ENCODE measurements around the gene PPAT. TPM values are rescaled to one million over a fixed set of nuclear protein-coding genes. Genes with fewer than 3 reads are reported as not detected.

The PPAT gene
- total and polyA plus RNA-seq, 2 experiments from 2014 or later, result 63.0 to 96.8 TPM

- Mint-ChIP-seq H3K4me1 (peaks cover 29% of the 10 kb centered on the region), H3K9me3 (peaks cover 3% of the 10 kb centered on the region; the same call in 1 of the 3 replicates), H3K27me3 (ENCODE audit: insufficient read depth, low read depth, poor library complexity) (peaks cover 21% of the 10 kb centered on the region), H3K27ac (peak overlapping the region; percentile 98), H3K36me3 (ENCODE audit: low read depth) (peaks cover 37% of the 10 kb centered on the region), H3K4me3 (peak overlapping the region; percentile 99)
- Histone ChIP-seq H3F3A (replicated peaks; ENCODE audit: low read depth) (no peaks in the 10 kb centered on the region), H3K27ac (ENCODE audit: low read depth) (peak overlapping the region; percentile 93), H3K4me2 (peak overlapping the region; percentile 77), H4K20me1 (replicated peaks; ENCODE audit: insufficient read depth) (peaks cover 47% of the 10 kb centered on the region), H3K4me3 (peak overlapping the region; percentile 99), H3K27me3 (ENCODE audit: insufficient read depth) (no peaks in the 10 kb centered on the region), H3K79me2 (replicated peaks; ENCODE audit: insufficient read depth) (peaks cover 92% of the 10 kb centered on the region), H2AFZ (no peak overlapping the region), H3K9me2 (ENCODE audit: insufficient read depth) (no peaks in the 10 kb centered on the region), H3K36me3 (ENCODE audit: insufficient read depth) (no peaks in the 10 kb centered on the region), H3K4me1 (ENCODE audit: insufficient read depth) (peaks cover 20% of the 10 kb centered on the region)
- no peak for TF ChIP-seq ZNF331 (CRISPR knock-in tag; IDR thresholded peaks at IDR 0.05; ENCODE audit: low read depth)
- TF ChIP-seq CREB1 (CRISPR knock-in tag; IDR thresholded peaks at IDR 0.05; ENCODE audit: low read depth), result no peak
- TF ChIP-seq STAT1 (IDR thresholded peaks at IDR 0.05; ENCODE audit: unreplicated experiment), result no peak
- no peak for TF ChIP-seq POLR2AphosphoS5 (IDR thresholded peaks at IDR 0.05; ENCODE audit: low read depth)
- TF ChIP-seq, protein P1, sequence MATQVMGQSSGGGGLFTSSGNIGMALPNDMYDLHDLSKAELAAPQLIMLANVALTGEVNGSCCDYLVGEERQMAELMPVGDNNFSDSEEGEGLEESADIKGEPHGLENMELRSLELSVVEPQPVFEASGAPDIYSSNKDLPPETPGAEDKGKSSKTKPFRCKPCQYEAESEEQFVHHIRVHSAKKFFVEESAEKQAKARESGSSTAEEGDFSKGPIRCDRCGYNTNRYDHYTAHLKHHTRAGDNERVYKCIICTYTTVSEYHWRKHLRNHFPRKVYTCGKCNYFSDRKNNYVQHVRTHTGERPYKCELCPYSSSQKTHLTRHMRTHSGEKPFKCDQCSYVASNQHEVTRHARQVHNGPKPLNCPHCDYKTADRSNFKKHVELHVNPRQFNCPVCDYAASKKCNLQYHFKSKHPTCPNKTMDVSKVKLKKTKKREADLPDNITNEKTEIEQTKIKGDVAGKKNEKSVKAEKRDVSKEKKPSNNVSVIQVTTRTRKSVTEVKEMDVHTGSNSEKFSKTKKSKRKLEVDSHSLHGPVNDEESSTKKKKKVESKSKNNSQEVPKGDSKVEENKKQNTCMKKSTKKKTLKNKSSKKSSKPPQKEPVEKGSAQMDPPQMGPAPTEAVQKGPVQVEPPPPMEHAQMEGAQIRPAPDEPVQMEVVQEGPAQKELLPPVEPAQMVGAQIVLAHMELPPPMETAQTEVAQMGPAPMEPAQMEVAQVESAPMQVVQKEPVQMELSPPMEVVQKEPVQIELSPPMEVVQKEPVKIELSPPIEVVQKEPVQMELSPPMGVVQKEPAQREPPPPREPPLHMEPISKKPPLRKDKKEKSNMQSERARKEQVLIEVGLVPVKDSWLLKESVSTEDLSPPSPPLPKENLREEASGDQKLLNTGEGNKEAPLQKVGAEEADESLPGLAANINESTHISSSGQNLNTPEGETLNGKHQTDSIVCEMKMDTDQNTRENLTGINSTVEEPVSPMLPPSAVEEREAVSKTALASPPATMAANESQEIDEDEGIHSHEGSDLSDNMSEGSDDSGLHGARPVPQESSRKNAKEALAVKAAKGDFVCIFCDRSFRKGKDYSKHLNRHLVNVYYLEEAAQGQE (IDR thresholded peaks at IDR 0.05; ENCODE audit: unreplicated experiment), result no peak
- no peak for TF ChIP-seq ZNF114 (CRISPR knock-in tag; IDR thresholded peaks at IDR 0.05)
- no peak for TF ChIP-seq NANOG (IDR thresholded peaks at IDR 0.05; ENCODE audit: borderline replicate concordance)
- TF ChIP-seq, protein P2, sequence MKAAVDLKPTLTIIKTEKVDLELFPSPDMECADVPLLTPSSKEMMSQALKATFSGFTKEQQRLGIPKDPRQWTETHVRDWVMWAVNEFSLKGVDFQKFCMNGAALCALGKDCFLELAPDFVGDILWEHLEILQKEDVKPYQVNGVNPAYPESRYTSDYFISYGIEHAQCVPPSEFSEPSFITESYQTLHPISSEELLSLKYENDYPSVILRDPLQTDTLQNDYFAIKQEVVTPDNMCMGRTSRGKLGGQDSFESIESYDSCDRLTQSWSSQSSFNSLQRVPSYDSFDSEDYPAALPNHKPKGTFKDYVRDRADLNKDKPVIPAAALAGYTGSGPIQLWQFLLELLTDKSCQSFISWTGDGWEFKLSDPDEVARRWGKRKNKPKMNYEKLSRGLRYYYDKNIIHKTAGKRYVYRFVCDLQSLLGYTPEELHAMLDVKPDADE (IDR thresholded peaks at IDR 0.05), result no peak
- no peak for TF ChIP-seq JUNB (IDR thresholded peaks at IDR 0.05; ENCODE audit: unreplicated experiment)
- TF ChIP-seq, protein P3, sequence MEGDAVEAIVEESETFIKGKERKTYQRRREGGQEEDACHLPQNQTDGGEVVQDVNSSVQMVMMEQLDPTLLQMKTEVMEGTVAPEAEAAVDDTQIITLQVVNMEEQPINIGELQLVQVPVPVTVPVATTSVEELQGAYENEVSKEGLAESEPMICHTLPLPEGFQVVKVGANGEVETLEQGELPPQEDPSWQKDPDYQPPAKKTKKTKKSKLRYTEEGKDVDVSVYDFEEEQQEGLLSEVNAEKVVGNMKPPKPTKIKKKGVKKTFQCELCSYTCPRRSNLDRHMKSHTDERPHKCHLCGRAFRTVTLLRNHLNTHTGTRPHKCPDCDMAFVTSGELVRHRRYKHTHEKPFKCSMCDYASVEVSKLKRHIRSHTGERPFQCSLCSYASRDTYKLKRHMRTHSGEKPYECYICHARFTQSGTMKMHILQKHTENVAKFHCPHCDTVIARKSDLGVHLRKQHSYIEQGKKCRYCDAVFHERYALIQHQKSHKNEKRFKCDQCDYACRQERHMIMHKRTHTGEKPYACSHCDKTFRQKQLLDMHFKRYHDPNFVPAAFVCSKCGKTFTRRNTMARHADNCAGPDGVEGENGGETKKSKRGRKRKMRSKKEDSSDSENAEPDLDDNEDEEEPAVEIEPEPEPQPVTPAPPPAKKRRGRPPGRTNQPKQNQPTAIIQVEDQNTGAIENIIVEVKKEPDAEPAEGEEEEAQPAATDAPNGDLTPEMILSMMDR (conservative IDR thresholded peaks at IDR 0.05; ENCODE audit: low read depth in 2 of 2), result no peak
- TF ChIP-seq ZNF462 (CRISPR knock-in tag; IDR thresholded peaks at IDR 0.05), result no peak
- no peak for TF ChIP-seq EZH2 (IDR thresholded peaks at IDR 0.05; ENCODE audit: low read depth, unreplicated experiment)
- no peak for TF ChIP-seq EZH2phosphoT487 (IDR thresholded peaks at IDR 0.05; ENCODE audit: unreplicated experiment)
- DNase-seq (ENCODE audit: low spot score) (peak; percentile 56), ATAC-seq (peak; percentile 33)
Observed at GRCh38 chr4:56434599-56435139, 746 bp downstream of the PPAT start.

Measured in GM23338 (cell line).